Osteocyte (in vitro differentiated cells): ENCODE results near the gene ULBP2. TPM values are rescaled to one million over a fixed set of nuclear protein-coding genes. Genes with fewer than 3 reads are reported as not detected.
A peak's percentile ranks its signal among the peaks of the same experiment; 100 is the strongest.

Experiments used
- DNase-seq: peaks from one replicate; pipeline ENCODE4 v3.0.0; 2021; ENCODE audit warnings: mixed read lengths; ENCODE audit not compliant: unreplicated experiment; ENCODE audit errors: extremely low spot score
- H3K27ac Mint-ChIP-seq: one replicate; pipeline ENCODE4 v1.8.0; 2021; ENCODE audit warnings: mild to moderate bottlenecking, mixed read lengths; ENCODE audit not compliant: unreplicated experiment
- H3K27me3 Mint-ChIP-seq: one replicate; pipeline ENCODE4 v1.8.0; 2021; ENCODE audit warnings: mixed read lengths; ENCODE audit not compliant: unreplicated experiment
- H3K36me3 Mint-ChIP-seq: one replicate; pipeline ENCODE4 v1.8.0; 2021; ENCODE audit warnings: mixed read lengths; ENCODE audit not compliant: unreplicated experiment
- H3K4me1 Mint-ChIP-seq: one replicate; pipeline ENCODE4 v1.8.0; 2021; ENCODE audit warnings: mixed read lengths; ENCODE audit not compliant: unreplicated experiment
- H3K4me3 Mint-ChIP-seq: one replicate; pipeline ENCODE4 v1.8.0; 2021; ENCODE audit warnings: mild to moderate bottlenecking, moderate library complexity, mixed read lengths; ENCODE audit not compliant: unreplicated experiment
- H3K9me3 Mint-ChIP-seq: one replicate; pipeline ENCODE4 v1.8.0; 2021; ENCODE audit warnings: mixed read lengths; ENCODE audit not compliant: unreplicated experiment
- total RNA-seq: library from RNA; stranded (reverse); gene quantifications from 2 replicates; pipeline ENCODE4 v1.2.1, GENCODE V29; 2021
- TF ChIP-seq, protein P1 (sequence below): fragments of 200-600 bp; sonication (generic); IDR thresholded peaks from 2 replicates; pipeline ENCODE4 v1.5.0; 2021; ENCODE audit warnings: antibody characterized with exemption, mild to moderate bottlenecking, moderate library complexity

ULBP2 gene
- total RNA-seq, 1 donor from 2014 or later, result 2.1 TPM

DNA sequence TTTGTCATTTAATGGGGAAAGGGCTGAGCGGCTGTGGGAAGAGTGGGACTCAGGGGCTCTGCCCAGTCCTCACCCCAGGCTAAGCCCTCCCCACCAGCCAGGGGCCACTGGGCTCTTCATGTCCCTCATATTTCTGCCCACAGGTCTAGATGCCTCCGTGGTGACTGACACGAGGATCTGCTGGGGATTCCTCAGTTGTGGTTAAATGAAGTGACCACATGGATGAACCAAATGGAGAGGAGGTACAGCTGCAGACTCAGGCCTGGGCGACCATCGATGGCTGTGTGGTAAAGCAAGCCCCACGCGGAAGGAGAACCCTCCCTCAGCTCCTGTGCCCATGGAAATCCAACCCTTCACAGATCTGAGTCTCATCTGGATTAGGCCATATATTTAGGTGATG is 54.2 kb downstream of the ULBP2 start:
- peak; percentile 56 for DNase-seq
- H3K27ac Mint-ChIP-seq, result no peak overlapping the region
- H3K36me3 Mint-ChIP-seq, result no peaks in the 10 kb centered on the region
- peaks cover 82% of the 10 kb centered on the region for H3K27me3 Mint-ChIP-seq
- TF ChIP-seq, protein P1, sequence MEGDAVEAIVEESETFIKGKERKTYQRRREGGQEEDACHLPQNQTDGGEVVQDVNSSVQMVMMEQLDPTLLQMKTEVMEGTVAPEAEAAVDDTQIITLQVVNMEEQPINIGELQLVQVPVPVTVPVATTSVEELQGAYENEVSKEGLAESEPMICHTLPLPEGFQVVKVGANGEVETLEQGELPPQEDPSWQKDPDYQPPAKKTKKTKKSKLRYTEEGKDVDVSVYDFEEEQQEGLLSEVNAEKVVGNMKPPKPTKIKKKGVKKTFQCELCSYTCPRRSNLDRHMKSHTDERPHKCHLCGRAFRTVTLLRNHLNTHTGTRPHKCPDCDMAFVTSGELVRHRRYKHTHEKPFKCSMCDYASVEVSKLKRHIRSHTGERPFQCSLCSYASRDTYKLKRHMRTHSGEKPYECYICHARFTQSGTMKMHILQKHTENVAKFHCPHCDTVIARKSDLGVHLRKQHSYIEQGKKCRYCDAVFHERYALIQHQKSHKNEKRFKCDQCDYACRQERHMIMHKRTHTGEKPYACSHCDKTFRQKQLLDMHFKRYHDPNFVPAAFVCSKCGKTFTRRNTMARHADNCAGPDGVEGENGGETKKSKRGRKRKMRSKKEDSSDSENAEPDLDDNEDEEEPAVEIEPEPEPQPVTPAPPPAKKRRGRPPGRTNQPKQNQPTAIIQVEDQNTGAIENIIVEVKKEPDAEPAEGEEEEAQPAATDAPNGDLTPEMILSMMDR, result no peak
- H3K4me1 Mint-ChIP-seq, result peaks cover 3% of the 10 kb centered on the region
- no peaks in the 10 kb centered on the region for H3K9me3 Mint-ChIP-seq
- no peak overlapping the region for H3K4me3 Mint-ChIP-seq

Other genes with a start within 250 kb of the ULBP2 start
- 33.8 and 33.9 TPM in 2 replicates for gene LATS1, start 223.9 kb upstream of the ULBP2 start, total RNA-seq
- gene NUP43, start 195.5 kb upstream of the ULBP2 start, total RNA-seq, result 36.8 and 40.0 TPM in 2 replicates
- gene PCMT1, start 192.3 kb upstream of the ULBP2 start, total RNA-seq, result 75.8 and 76.2 TPM in 2 replicates
- gene LRP11, start 77.7 kb upstream of the ULBP2 start, total RNA-seq, result 59.6 and 75.2 TPM in 2 replicates
- not detected in 2 replicates for gene RAET1E, start 43.9 kb upstream of the ULBP2 start, total RNA-seq
- gene RAET1G, start 18.9 kb upstream of the ULBP2 start, total RNA-seq, result 0.55 and 0.73 TPM in 2 replicates
- gene ULBP1, start 21.9 kb downstream of the ULBP2 start, total RNA-seq, result 10.7 and 11.5 TPM in 2 replicates
- gene RAET1L, start 83.5 kb downstream of the ULBP2 start, total RNA-seq, result not detected in 2 replicates
- 3.0 and 3.3 TPM in 2 replicates for gene ULBP3, start 127.1 kb downstream of the ULBP2 start, total RNA-seq
- 0.46 and 0.60 TPM in 2 replicates for gene PPP1R14C, start 201.0 kb downstream of the ULBP2 start, total RNA-seq